Skeletal muscle satellite cell (primary cell): ENCODE data around the gene MEN1.

Experiments
- H3K27me3 ChIP-seq: 2 replicates; pipeline ENCODE4 v1.7.0; 2013; ENCODE audit warnings: low read length; ENCODE audit not compliant: control insufficient read depth, insufficient read depth
- H3K36me3 ChIP-seq: 2 replicates; pipeline ENCODE4 v1.7.0; 2013; ENCODE audit warnings: mild to moderate bottlenecking, control low read depth, low read length; ENCODE audit not compliant: insufficient read depth
- H3K4me1 ChIP-seq: 2 replicates; pipeline ENCODE4 v1.7.0; 2013; ENCODE audit warnings: low read length; ENCODE audit not compliant: control insufficient read depth, insufficient read depth
- H3K4me2 ChIP-seq: 2 replicates; pipeline ENCODE4 v1.7.0; 2013; ENCODE audit warnings: mild to moderate bottlenecking, low read length
- H3K4me3 ChIP-seq: 2 replicates; pipeline ENCODE4 v1.7.0; 2013; ENCODE audit warnings: low read length
- H3K9ac ChIP-seq: 2 replicates; pipeline ENCODE4 v1.7.0; 2013; ENCODE audit warnings: mild to moderate bottlenecking, low read depth, low read length, moderate library complexity
- H3K9me3 ChIP-seq: replicated peaks from 2 replicates; pipeline ENCODE4 v1.7.0; 2013; ENCODE audit warnings: mild to moderate bottlenecking, control low read depth, low read length

MEN1 gene

DNA sequence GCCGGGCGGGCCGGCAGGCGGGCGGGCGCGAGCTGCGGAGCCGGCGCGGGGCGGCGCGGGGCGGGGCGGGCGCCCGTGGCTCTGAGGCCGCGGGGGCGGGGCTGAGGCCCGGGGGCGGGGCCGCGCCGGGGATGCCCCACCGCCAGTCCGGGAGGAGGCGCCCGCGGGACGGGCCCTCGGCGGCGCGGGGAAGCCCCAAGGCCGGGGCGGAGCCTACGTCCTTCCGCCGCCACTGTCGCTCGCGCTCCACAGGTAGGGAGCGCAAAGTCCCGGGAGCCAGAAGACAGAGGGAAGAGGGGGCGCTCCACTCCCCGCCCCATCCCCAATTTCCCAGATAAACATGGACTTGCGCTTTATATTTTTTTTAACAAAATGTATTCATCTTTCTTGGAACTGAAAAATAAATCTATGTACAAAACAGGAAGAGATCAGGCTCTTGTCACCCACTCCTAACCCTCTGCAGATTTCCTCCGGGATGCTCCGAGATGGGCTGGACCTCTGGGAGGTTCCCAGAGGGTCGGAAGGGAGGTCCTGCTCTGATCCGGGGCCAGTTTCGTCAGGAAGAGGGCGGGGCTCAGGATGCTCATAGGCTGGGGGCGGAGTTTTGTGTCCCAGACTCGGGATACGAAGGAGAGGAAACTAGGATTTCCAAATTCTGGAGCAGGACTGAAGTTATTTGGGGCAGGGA, 7.0 kb downstream of the MEN1 start, which contains the start of gene MAP4K2:
MAP4K2 (minus strand) TSS at position 57 of the 688 bp plus-strand sequence. CDS start 65 bp downstream, outside the sequence.
- H3K4me3 ChIP-seq, result peak within 1 kb of the TSS; percentile 77
- peak within 1 kb of the TSS; percentile 86 for H3K9ac ChIP-seq
- H3K9me3 ChIP-seq, result no peaks in the 10 kb centered on the region
- peak within 1 kb of the TSS; percentile 96 for H3K4me2 ChIP-seq
- no peaks in the 10 kb centered on the region for H3K27me3 ChIP-seq
- H3K4me1 ChIP-seq, result peaks cover 8% of the 10 kb centered on the region
- peaks cover 27% of the 10 kb centered on the region for H3K36me3 ChIP-seq

GRCh38 chr11:64802370-64803157, 7.8 kb downstream of the MEN1 start:
- Histone ChIP-seq H3K4me3 (peak overlapping the region; percentile 77), H3K36me3 (peaks cover 19% of the 10 kb centered on the region), H3K27me3 (no peaks in the 10 kb centered on the region), H3K4me2 (peak overlapping the region; percentile 96), H3K9ac (no peak overlapping the region), H3K4me1 (peaks cover 8% of the 10 kb centered on the region), H3K9me3 (no peaks in the 10 kb centered on the region)

- Histone ChIP-seq H3K36me3 (peaks cover 16% of the 10 kb centered on the region), H3K4me2 (no peak overlapping the region), H3K9ac (no peak overlapping the region), H3K4me1 (peaks cover 8% of the 10 kb centered on the region), H3K9me3 (no peaks in the 10 kb centered on the region), H3K4me3 (no peak overlapping the region), H3K27me3 (no peaks in the 10 kb centered on the region)
Measured at GRCh38 chr11:64801561-64802369, 8.6 kb downstream of the MEN1 start.

GRCh38 chr11:64801158-64801464, 9.2 kb downstream of the MEN1 start:
- H3K27me3 ChIP-seq, result no peaks in the 10 kb centered on the region
- no peak overlapping the region for H3K4me3 ChIP-seq
- peaks cover 8% of the 10 kb centered on the region for H3K4me1 ChIP-seq
- no peak overlapping the region for H3K9ac ChIP-seq
- no peak overlapping the region for H3K4me2 ChIP-seq
- H3K9me3 ChIP-seq, result no peaks in the 10 kb centered on the region
- H3K36me3 ChIP-seq, result peaks cover 16% of the 10 kb centered on the region

DNA sequence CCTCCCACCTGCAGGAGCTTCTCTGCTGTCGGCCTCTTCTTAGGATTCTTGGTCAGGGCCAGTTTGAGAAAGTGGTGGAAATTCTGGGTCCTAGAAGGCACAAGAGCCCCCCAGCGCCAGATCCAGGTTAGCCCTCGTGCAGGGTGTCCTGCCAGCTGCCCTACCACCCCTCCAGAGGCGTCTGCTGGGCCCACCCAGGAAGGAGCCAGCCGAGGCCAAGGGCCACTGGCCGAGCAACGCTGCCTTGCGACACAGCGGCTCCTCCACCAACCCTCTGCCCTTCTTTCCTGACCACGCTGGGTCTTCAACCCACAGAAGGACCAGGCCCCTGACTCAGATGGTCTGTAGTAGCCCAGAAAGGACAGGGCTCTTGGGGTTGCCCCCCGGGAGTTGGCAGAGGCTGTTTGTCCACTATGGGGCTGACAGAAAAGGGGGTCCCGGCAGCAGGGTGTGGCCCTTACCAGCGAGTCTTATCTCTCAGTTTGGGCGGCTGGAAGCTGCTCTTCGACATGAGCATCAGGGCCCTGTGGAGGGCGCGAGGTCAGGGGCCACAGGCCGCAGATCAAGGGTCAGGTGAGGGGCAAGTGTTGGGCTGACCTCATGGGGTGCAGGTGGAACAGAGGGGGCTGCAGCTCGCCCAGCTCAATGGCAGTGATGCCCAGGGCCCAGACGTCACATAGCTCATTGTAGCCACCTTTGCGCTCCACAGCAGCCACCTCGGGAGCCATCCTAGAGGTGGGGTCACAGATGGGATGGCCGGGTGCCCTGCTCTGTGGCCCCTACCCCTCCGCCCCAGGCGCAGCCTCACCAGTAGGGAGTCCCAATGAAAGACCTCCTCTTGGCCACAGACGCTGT, 9.8 kb downstream of the MEN1 start:
- Histone ChIP-seq H3K4me2 (no peak overlapping the region), H3K27me3 (no peaks in the 10 kb centered on the region), H3K9me3 (no peaks in the 10 kb centered on the region), H3K4me1 (peaks cover 8% of the 10 kb centered on the region), H3K4me3 (no peak overlapping the region), H3K9ac (no peak overlapping the region), H3K36me3 (peaks cover 15% of the 10 kb centered on the region)

DNA sequence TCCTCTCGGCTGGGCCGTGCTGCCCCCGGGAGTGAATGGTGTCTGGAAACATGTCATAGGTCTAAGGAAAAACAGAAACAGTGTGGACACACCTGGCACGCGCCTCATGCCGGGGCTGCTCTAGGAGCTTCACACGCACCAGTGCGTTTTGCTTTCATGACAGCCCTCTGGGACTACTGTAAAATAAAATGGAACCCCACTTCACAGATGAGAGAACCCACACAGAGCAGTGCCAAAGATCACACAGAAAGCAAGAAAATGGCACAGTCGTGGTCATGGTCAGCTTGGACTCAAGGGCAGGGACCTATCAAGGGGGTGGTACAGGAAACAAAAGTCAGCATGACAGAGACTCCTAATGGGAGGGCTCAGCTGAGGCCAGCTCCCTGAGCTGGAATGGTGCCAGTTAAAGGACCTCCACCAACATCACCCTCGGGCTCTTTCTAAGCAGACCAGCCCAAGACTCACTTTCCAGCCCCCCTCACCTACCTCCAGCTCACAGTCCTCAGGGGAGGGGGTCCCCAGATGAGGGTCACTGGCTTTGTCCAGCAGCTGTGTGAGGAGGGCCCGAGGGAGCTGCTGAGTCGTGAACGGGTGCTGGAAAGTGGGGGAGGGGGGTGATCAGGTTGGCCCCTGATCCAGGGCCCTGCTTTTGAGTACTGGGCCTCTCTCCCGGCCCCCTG, 10.6 kb downstream of the MEN1 start:
- Histone ChIP-seq H3K4me2 (no peak overlapping the region), H3K9ac (no peak overlapping the region), H3K36me3 (peaks cover 8% of the 10 kb centered on the region), H3K27me3 (no peaks in the 10 kb centered on the region), H3K9me3 (no peaks in the 10 kb centered on the region), H3K4me3 (no peak overlapping the region), H3K4me1 (peaks cover 8% of the 10 kb centered on the region)

DNA sequence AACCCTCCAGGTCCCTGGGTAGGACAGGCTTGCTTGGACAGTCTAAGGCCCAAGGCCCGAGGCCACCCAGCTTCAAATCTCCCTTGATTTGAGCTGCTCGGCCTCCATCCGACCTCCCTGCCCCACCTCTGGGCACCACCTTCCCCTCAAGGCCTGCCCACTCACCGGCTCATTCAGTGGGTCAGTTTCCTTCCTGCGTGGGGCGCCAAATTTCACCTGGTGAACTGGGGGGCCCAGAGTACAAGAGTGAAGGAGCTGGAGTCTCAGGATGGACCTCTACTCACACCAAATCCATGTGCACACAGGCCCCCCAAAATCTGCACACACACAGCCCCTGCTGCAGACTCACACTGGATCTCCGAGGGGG, 11.1 kb downstream of the MEN1 start:
- Histone ChIP-seq H3K27me3 (no peaks in the 10 kb centered on the region), H3K4me1 (peaks cover 7% of the 10 kb centered on the region), H3K4me2 (no peak overlapping the region), H3K9me3 (no peaks in the 10 kb centered on the region), H3K9ac (no peak overlapping the region), H3K36me3 (peaks cover 3% of the 10 kb centered on the region), H3K4me3 (no peak overlapping the region)

GRCh38 chr11:64796757-64797541, 13.4 kb downstream of the MEN1 start:
- H3K9ac ChIP-seq, result no peak overlapping the region
- H3K27me3 ChIP-seq, result no peaks in the 10 kb centered on the region
- no peak overlapping the region for H3K4me2 ChIP-seq
- H3K4me3 ChIP-seq, result no peak overlapping the region
- H3K36me3 ChIP-seq, result no peaks in the 10 kb centered on the region
- H3K9me3 ChIP-seq, result no peaks in the 10 kb centered on the region
- no peaks in the 10 kb centered on the region for H3K4me1 ChIP-seq

DNA sequence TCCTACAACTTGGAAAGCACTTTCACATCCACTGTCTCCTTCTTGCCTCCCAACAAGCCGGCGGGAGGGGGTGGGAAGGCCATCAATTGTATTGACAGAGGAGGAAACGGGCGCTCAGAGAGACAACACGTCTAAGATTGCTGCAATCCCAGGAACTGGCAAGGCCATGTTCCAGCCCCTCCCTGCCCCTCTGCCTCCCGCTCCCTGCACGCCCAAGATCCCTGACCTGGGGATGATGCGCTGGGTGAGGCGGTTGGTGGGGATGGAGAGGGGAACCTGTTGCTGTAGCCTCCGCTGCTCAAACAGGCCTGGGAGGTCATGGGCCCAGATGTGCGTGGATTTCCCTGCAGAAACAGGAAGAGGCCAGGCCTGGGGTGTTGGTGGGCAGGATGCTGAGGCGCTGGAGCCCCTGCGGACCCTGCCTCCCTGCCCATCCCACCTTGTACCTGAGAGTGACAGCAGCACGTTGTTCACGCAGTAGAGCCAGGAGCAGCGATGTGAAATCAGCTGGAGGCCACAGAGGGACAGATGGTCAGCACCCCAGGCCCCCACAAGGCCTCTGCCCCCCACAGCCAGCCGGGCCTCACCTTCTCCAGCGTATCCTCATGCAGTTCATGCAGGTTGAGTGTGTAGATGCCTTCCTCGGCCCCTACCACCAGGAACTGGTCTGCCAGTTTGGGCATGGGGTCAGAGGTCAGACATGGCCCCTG, 14.1 kb downstream of the MEN1 start:
- H3K36me3 ChIP-seq, result no peaks in the 10 kb centered on the region
- H3K9ac ChIP-seq, result no peak overlapping the region

DNA sequence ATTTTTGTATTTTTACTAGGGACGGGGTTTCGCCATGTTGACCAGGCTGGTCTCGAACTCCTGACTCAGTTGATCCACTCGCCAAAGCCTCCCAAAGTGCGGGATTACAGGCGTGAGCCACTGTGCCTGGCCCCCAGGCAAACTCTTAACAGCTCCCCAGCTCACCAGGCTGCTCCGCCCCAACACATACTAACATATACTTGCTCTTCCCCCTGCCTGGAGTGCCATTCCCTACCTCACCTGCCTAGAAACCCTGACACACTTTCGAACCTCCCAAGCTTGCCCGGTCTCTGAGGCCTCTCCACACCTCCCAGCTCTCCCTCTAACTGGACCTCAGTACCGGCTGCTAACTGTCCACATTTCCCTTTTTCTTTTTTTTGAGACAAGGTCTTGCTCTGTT, 15.8 kb downstream of the MEN1 start:
- Histone ChIP-seq H3K4me3 (no peak overlapping the region), H3K9me3 (no peaks in the 10 kb centered on the region), H3K4me2 (no peak overlapping the region), H3K4me1 (no peaks in the 10 kb centered on the region), H3K9ac (no peak overlapping the region), H3K27me3 (no peaks in the 10 kb centered on the region), H3K36me3 (no peaks in the 10 kb centered on the region)

More for the DNA sequence above, 14.1 kb downstream of the MEN1 start:
- no peak overlapping the region for H3K4me2 ChIP-seq
- no peaks in the 10 kb centered on the region for H3K9me3 ChIP-seq
- H3K27me3 ChIP-seq, result no peaks in the 10 kb centered on the region
- H3K4me3 ChIP-seq, result no peak overlapping the region
- no peaks in the 10 kb centered on the region for H3K4me1 ChIP-seq
